ENCODE measurements around the gene GRM4.

GRM4 gene

GRCh38 chr6:34142061-34142998 lies 3.6 kb downstream of the GRM4 start:
- H3K4me3 ChIP-seq (replicated peaks in 1 of 2; ENCODE audit: low read depth in 2 of 2, low read length in 2 of 2): no peak overlapping the region
- DNase-seq (ENCODE audit: low read depth in 2 of 2): no peak
- no peak for TF ChIP-seq CTCF (IDR thresholded peaks at IDR 0.05; ENCODE audit: low read depth, low read length)

DNA sequence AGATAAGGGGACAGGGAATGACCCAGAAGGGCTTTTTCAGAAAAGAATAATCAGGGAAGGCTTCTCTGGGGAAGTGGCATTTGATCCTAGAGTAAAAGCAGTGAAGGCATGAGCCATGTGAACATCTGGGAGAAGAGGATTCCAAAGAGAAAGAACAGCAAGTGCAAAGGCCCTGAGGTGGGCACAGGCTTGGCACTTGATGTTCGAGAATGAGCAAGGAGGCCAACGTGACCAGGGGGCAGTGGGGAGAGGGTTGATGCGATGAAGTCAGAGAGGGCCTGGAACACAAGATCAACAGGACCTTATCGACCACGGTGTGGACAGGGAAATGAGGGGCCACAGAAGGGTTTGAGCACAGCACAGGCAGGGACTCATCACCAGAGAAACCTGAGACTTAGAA lies 5.8 kb downstream of the GRM4 start:
- H3K4me3 ChIP-seq (replicated peaks in 1 of 2; ENCODE audit: low read depth in 2 of 2, low read length in 2 of 2): no peak overlapping the region
- no peak for DNase-seq (ENCODE audit: low read depth in 2 of 2)
- no peak for TF ChIP-seq CTCF (IDR thresholded peaks at IDR 0.05; ENCODE audit: low read depth, low read length)

GRCh38 chr6:34138914-34139510 lies 6.9 kb downstream of the GRM4 start:
- no peak for TF ChIP-seq CTCF (IDR thresholded peaks at IDR 0.05; ENCODE audit: low read depth, low read length)
- no peak overlapping the region for H3K4me3 ChIP-seq (replicated peaks in 1 of 2; ENCODE audit: low read depth in 2 of 2, low read length in 2 of 2)
- no peak for DNase-seq (ENCODE audit: low read depth in 2 of 2)

DNA sequence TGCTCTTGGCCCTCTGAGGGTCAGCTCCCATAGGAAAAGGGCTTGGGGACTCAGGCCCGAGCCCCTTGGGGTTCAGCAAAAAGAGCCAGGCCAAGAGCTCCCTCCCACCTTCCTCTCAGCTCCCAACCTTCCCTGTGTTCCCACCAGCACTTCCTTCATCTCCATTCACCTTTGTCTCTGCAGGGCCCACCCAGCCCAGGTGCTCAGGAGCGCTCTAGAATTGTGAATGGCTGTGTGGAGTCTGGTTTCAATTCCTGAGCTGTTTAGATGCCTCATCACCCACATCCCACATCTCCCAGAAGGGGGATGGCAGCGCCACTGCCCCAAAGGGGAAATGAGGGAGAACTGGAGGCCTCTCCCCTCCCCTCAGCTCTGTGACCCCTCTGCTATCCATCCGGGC lies 7.7 kb downstream of the GRM4 start:
- DNase-seq (ENCODE audit: low read depth in 2 of 2): no peak
- TF ChIP-seq CTCF (IDR thresholded peaks at IDR 0.05; ENCODE audit: low read depth, low read length): no peak

DNA sequence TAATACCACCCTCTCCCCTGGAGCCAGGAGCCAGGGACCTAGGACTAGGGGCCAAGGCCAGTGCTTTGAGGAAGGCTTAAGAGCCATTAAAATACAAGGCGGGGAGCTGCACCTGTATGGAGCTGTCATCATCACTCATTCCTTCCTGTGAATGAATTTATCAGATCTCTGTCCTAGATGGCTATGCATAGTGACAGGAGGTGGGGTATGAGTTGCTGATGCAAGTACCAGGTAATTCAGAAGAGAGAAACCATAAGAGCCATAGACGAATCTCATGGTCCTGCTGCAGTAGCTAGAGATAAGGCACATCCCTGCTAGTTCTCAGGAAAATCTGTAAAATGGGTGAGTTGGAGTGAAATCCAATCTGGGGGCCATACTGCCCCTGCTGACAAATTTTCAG lies 10.3 kb downstream of the GRM4 start:
- DNase-seq (ENCODE audit: low read depth in 2 of 2): no peak
- TF ChIP-seq CTCF (IDR thresholded peaks at IDR 0.05; ENCODE audit: low read depth, low read length): no peak
- no peak overlapping the region for H3K4me3 ChIP-seq (replicated peaks in 1 of 2; ENCODE audit: low read depth in 2 of 2, low read length in 2 of 2)

More for the DNA sequence above, 7.7 kb downstream of the GRM4 start:
- no peak overlapping the region for H3K4me3 ChIP-seq (replicated peaks in 1 of 2; ENCODE audit: low read depth in 2 of 2, low read length in 2 of 2)

DNA sequence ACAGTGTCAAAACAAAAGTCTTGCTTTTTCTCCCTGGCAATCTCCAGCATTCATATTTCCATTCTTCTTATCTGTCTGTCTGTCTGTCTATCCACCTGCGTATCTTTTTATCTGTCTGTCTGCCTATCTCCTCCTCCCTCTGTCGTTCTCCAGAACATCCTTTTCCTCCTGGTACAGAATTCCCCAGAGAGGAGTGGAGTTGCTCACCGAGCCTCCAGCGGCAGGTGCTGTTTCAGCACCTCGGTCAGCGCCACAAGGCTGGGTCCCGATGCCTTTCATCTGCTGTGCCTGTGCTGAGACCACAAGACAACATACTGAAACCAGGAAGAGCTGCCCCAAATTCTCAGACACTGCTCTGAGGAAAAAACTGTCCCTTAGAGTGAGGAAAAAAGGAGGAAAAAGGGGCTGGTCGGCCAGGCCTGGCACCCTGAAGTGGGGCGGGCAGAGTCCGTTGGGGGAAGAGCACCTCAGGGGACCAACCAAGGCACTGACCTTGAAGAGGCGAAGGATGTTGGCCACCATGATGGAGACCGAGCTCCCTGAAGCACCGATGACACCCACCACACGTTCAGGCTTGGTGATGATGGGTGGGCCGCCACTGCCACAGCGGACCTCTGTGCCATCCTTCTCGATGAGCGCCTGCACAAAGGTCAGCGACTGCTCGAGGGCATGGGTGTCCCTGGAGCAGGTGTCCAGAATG lies 13.3 kb downstream of the GRM4 start:
- H3K4me3 ChIP-seq (replicated peaks in 1 of 2; ENCODE audit: low read depth in 2 of 2, low read length in 2 of 2): no peak overlapping the region
- TF ChIP-seq CTCF (IDR thresholded peaks at IDR 0.05; ENCODE audit: low read depth, low read length): no peak
- DNase-seq (ENCODE audit: low read depth in 2 of 2): peak; percentile 26 to 42

All from cardiac fibroblast (primary cell).